ENCODE data around the gene DYNC1LI1.

The DYNC1LI1 gene

DNA sequence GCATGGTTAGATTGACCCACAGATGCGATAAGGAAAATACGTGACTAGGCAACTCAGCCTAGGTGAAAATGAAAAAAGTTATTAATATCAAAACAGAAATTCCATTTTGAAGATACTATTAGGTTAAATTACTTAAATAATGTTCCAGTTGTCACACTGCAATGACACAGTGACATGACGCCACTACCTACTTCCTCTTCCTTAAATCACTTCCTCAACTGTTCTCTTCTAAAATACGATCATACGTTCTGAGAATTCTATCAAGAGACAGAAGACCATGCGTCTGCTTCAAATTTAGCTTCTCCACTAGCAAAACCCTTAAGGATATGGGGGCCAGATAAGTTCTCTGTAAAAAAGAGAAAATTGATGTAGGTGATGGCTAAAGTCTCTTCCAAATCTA is 86.2 kb downstream of the DYNC1LI1 start:
- Histone ChIP-seq H3K9me3 (ENCODE audit: control insufficient read depth in 5 of 5, low read length in 5 of 5) (no peaks in the 10 kb centered on the region), H3K4me3 (ENCODE audit: low read depth in 1 of 5, low read length in 5 of 5) (no peak overlapping the region), H3K9ac (ENCODE audit: low read length in 5 of 5) (no peak overlapping the region), H3K36me3 (ENCODE audit: control insufficient read depth in 5 of 5, insufficient read depth in 5 of 5, low read length in 5 of 5) (peaks cover 9 to 29% (median 23%) of the 10 kb centered on the region in 5 donors), H3K27ac (ENCODE audit: low read depth, low read length) (no peak overlapping the region), H3K4me1 (ENCODE audit: control insufficient read depth in 5 of 5, insufficient read depth in 5 of 5, low read length in 5 of 5) (no peaks in the 10 kb centered on the region), H3K27me3 (ENCODE audit: control insufficient read depth in 5 of 5, insufficient read depth in 4 of 5, low read length in 5 of 5) (no peaks in the 10 kb centered on the region)

DNA sequence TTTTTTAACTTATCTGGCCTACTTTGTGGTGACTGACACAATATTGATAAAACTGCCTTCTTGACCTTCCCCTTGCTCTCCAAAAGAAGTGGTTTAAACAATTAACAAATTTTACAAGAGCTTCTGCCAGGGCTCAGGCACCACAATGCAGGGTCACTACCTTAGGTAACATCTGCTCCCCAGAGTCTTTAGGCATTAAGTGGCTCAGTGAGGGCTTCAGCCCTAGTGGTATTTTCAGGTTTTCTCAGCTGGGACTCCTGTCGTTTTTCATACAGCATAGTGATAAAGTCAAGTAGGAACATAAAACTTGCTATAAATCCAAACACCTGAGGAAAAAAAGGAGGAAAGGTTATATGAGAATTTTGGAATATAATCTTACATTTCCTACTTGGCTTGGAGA is 86.9 kb downstream of the DYNC1LI1 start:
- no peak overlapping the region for H3K9ac ChIP-seq (ENCODE audit: low read length in 5 of 5)
- no peak overlapping the region for H3K4me3 ChIP-seq (ENCODE audit: low read depth in 1 of 5, low read length in 5 of 5)
- peaks cover 9 to 32% (median 23%) of the 10 kb centered on the region in 5 donors for H3K36me3 ChIP-seq (ENCODE audit: control insufficient read depth in 5 of 5, insufficient read depth in 5 of 5, low read length in 5 of 5)
- no peaks in the 10 kb centered on the region for H3K4me1 ChIP-seq (ENCODE audit: control insufficient read depth in 5 of 5, insufficient read depth in 5 of 5, low read length in 5 of 5)
- H3K9me3 ChIP-seq (ENCODE audit: control insufficient read depth in 5 of 5, low read length in 5 of 5), result no peaks in the 10 kb centered on the region
- H3K27ac ChIP-seq (ENCODE audit: low read depth, low read length), result no peak overlapping the region
- H3K27me3 ChIP-seq (ENCODE audit: control insufficient read depth in 5 of 5, insufficient read depth in 4 of 5, low read length in 5 of 5), result no peaks in the 10 kb centered on the region

DNA sequence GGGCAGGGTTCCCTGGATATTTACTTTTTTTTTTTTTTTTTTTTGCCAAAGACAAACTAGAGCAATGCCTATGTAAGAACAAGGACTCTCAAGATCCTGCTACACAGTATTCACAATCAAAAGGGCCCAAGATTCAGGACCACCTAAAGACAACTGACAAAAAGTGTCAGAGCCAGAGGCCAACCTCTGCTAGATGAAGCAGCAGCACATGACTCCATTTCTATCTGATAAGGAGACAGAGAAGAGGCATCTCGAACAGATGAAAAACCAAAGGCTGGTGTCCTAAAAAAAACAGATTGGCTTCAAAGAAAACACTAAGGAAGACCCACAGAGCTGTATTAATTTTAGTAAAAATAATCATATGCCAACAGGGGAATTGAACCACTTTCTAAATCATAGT is 88.0 kb downstream of the DYNC1LI1 start:
- Histone ChIP-seq H3K9me3 (ENCODE audit: control insufficient read depth in 5 of 5, low read length in 5 of 5) (no peaks in the 10 kb centered on the region), H3K9ac (ENCODE audit: low read length in 5 of 5) (no peak overlapping the region), H3K4me1 (ENCODE audit: control insufficient read depth in 5 of 5, insufficient read depth in 5 of 5, low read length in 5 of 5) (no peaks in the 10 kb centered on the region), H3K4me3 (ENCODE audit: low read depth in 1 of 5, low read length in 5 of 5) (no peak overlapping the region), H3K36me3 (ENCODE audit: control insufficient read depth in 5 of 5, insufficient read depth in 5 of 5, low read length in 5 of 5) (peaks cover 9 to 29% (median 25%) of the 10 kb centered on the region in 5 donors), H3K27me3 (ENCODE audit: control insufficient read depth in 5 of 5, insufficient read depth in 4 of 5, low read length in 5 of 5) (no peaks in the 10 kb centered on the region), H3K27ac (ENCODE audit: low read depth, low read length) (no peak overlapping the region)

DNA sequence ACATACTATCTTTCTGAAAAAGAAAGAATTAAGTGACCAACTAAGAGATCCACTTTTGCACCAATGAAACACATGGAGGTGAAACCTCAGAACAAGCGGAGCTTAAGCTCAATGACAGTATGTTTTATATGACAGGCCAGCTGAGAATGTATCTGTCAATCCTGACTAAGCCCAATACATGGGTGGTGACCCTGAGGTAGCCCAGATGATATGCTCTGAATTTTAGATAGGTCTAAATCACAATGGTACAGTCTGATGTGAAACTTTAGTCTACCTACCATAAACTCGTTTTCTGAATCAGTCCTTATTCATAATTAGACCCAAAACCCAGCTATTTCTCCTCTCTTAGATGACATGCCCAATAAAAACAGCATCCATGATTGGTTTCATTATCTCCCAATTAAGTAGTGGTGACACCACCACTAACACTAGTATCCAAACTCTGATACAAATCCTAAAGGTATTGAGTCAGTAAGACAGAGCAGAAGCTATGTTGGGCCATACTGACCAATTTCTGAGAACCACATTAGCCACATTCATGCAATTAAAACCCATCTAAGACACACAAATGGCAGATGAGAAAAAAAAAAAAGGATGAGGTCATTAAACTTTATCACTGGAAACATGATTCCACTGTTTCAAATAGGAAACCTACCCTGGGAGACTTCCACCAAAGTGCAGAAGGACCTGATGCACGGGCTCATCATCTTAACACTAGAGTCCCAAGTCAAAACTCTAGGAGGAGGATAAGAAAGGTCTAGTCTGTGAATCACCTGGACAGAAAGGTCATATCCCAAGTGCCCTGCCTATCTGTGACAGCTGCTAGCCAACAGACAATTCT is 88.6 kb downstream of the DYNC1LI1 start:
- H3K4me3 ChIP-seq (ENCODE audit: low read depth in 1 of 5, low read length in 5 of 5), result no peak overlapping the region
- H3K36me3 ChIP-seq (ENCODE audit: control insufficient read depth in 5 of 5, insufficient read depth in 5 of 5, low read length in 5 of 5), result peaks cover 8 to 25% (median 23%) of the 10 kb centered on the region in 5 donors
- no peak overlapping the region for H3K27ac ChIP-seq (ENCODE audit: low read depth, low read length)
- no peaks in the 10 kb centered on the region for H3K27me3 ChIP-seq (ENCODE audit: control insufficient read depth in 5 of 5, insufficient read depth in 4 of 5, low read length in 5 of 5)
- H3K9ac ChIP-seq (ENCODE audit: low read length in 5 of 5), result no peak overlapping the region
- no peaks in the 10 kb centered on the region for H3K4me1 ChIP-seq (ENCODE audit: control insufficient read depth in 5 of 5, insufficient read depth in 5 of 5, low read length in 5 of 5)
- no peaks in the 10 kb centered on the region for H3K9me3 ChIP-seq (ENCODE audit: control insufficient read depth in 5 of 5, low read length in 5 of 5)

DNA sequence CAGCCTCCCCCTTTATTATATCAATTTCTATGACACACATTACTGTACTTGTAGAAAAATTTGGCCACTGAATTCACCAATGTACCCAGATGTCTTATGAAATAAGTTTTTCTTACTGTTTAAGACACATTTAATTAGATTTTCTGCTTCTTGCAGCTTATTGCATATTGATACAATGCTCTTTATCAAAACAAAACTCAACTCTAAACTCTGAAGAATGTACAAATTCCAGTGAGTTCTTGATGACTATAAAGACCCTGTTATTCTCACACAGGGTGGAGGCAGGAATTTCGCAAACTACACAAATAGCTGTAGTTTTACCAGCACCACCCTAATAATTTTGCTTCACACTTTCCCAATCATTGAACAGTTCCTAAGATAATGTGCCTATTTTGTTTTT is 90.1 kb downstream of the DYNC1LI1 start:
- H3K9ac ChIP-seq (ENCODE audit: low read length in 5 of 5), result no peak overlapping the region
- H3K4me1 ChIP-seq (ENCODE audit: control insufficient read depth in 5 of 5, insufficient read depth in 5 of 5, low read length in 5 of 5), result no peaks in the 10 kb centered on the region
- H3K9me3 ChIP-seq (ENCODE audit: control insufficient read depth in 5 of 5, low read length in 5 of 5), result no peaks in the 10 kb centered on the region
- peaks cover 3 to 25% (median 12%) of the 10 kb centered on the region in 5 donors for H3K36me3 ChIP-seq (ENCODE audit: control insufficient read depth in 5 of 5, insufficient read depth in 5 of 5, low read length in 5 of 5)
- H3K27ac ChIP-seq (ENCODE audit: low read depth, low read length), result no peak overlapping the region
- no peak overlapping the region for H3K4me3 ChIP-seq (ENCODE audit: low read depth in 1 of 5, low read length in 5 of 5)
- H3K27me3 ChIP-seq (ENCODE audit: control insufficient read depth in 5 of 5, insufficient read depth in 4 of 5, low read length in 5 of 5), result no peaks in the 10 kb centered on the region
